Peyer's patch (tissue), 4 donors: Measurements from ENCODE around the gene ZNF207. TPM values are rescaled to one million over a fixed set of nuclear protein-coding genes. Genes with fewer than 3 reads are reported as not detected.
"Not testable (repeated sequence)": the region's sequence is repeated elsewhere in the genome, so short reads cannot be mapped to it uniquely, and the experiment has no call there.

Experiments used
- DNase-seq, 3 donors: peaks; one replicate each; pipeline ENCODE4 v3.0.0-alpha.2; 2017 to 2019
- H3K27ac ChIP-seq, 4 donors: fragments of 200-600 bp; sonication (generic); one replicate each; pipeline ENCODE4 v1.5.1; 2016 to 2019
- H3K27me3 ChIP-seq, 2 donors: fragments of 200-600 bp; sonication (generic); one replicate each; pipeline ENCODE4 v1.5.1; 2019
- H3K36me3 ChIP-seq, 3 donors: fragments of 200-600 bp; sonication (generic); one replicate each; pipeline ENCODE4 v1.5.1; 2016 to 2019
- H3K4me1 ChIP-seq, 4 donors: fragments of 200-600 bp; sonication (generic); one replicate each; pipeline ENCODE4 v1.5.1; 2016 to 2019
- H3K4me3 ChIP-seq, 4 donors: fragments of 200-600 bp; sonication (generic); 1 replicate in 3 of 4; 2 replicates in 1 of 4; pipeline ENCODE4 v1.5.1; 2016 to 2019; ENCODE audit warnings: mild to moderate bottlenecking in 1 of 4
- H3K9me3 ChIP-seq, 4 donors: fragments of 200-600 bp; sonication (generic); one replicate each; pipeline ENCODE4 v1.5.1; 2016 to 2019; ENCODE audit warnings: mild to moderate bottlenecking in 1 of 4
- CTCF ChIP-seq, 6 experiments: fragments of 450-650 bp in 4 of 6; fragments of 200-600 bp in 2 of 6; sonication (generic) in 1 of 6; IDR thresholded peaks; one replicate each; pipeline ENCODE4 v1.5.1; 2017 to 2019; ENCODE audit warnings: antibody characterized with exemption in 6 of 6, mild to moderate bottlenecking in 3 of 6, moderate library complexity in 1 of 6
- POLR2A ChIP-seq, 2 donors: fragments of 450-650 bp; IDR thresholded peaks; one replicate each; pipeline ENCODE4 v1.5.1; 2017; ENCODE audit warnings: antibody characterized with exemption in 2 of 2, mild to moderate bottlenecking in 2 of 2, moderate library complexity in 2 of 2
- small RNA-seq, 2 donors: library from RNA; depleted of rRNA; stranded (forward); fragments of <200 nt; gene quantifications; one replicate each; pipeline ENCODE3, GENCODE V24; 2016
- total RNA-seq, 4 donors: library from RNA; depleted of rRNA; stranded (reverse); fragments of >200 nt; gene quantifications; one replicate each; pipeline ENCODE4 v1.1.0, GENCODE V29; 2016

The ZNF207 gene
- total RNA-seq, 4 donors from 2014 or later, result 139 to 234 (median 184) TPM

GRCh38 chr17:32393904-32394303 is 43.9 kb downstream of the ZNF207 start:
- TF ChIP-seq CTCF (IDR thresholded peaks at IDR 0.05), result no peak
- TF ChIP-seq POLR2A (IDR thresholded peaks at IDR 0.05), result no peak
- Histone ChIP-seq H3K27me3 (no peaks in the 10 kb centered on the region), H3K4me3 (no peak overlapping the region)

GRCh38 chr17:32396343-32396742 is 46.4 kb downstream of the ZNF207 start:
- Histone ChIP-seq H3K4me1 (no peaks in the 10 kb centered on the region), H3K27ac (no peak overlapping the region), H3K4me3 (no peak overlapping the region), H3K27me3 (no peaks in the 10 kb centered on the region), H3K9me3 (no peaks in the 10 kb centered on the region), H3K36me3 (no peaks in the 10 kb centered on the region)
- DNase-seq, result no peak
- TF ChIP-seq CTCF (IDR thresholded peaks at IDR 0.05) (no peak), POLR2A (IDR thresholded peaks at IDR 0.05) (no peak)

More at GRCh38 chr17:32393904-32394303, 43.9 kb downstream of the ZNF207 start:
- no peaks in the 10 kb centered on the region for H3K9me3 ChIP-seq
- no peaks in the 10 kb centered on the region for H3K36me3 ChIP-seq
- H3K4me1 ChIP-seq, result no peaks in the 10 kb centered on the region
- no peak for DNase-seq
- H3K27ac ChIP-seq, result no peak overlapping the region

GRCh38 chr17:32398946-32399345 is 49.0 kb downstream of the ZNF207 start:
- Histone ChIP-seq H3K4me3 (no peak overlapping the region), H3K36me3 (no peaks in the 10 kb centered on the region), H3K9me3 (no peaks in the 10 kb centered on the region), H3K27me3 (no peaks in the 10 kb centered on the region), H3K4me1 (no peaks in the 10 kb centered on the region), H3K27ac (no peak overlapping the region)
- no peak for DNase-seq
- no peak for TF ChIP-seq CTCF (IDR thresholded peaks at IDR 0.05)
- no peak for TF ChIP-seq POLR2A (IDR thresholded peaks at IDR 0.05)

- H3K27ac ChIP-seq, DNase-seq, H3K9me3 ChIP-seq, H3K4me3 ChIP-seq, H3K36me3 ChIP-seq, H3K4me1 ChIP-seq, H3K27me3 ChIP-seq: not testable (repeated sequence)
These were observed 60.1 kb downstream of the ZNF207 start for GRCh38 chr17:32410085-32410484.

GRCh38 chr17:32426894-32427293 is 76.9 kb downstream of the ZNF207 start:
- H3K36me3 ChIP-seq, result no peaks in the 10 kb centered on the region
- no peak for DNase-seq
- H3K27me3 ChIP-seq, result no peaks in the 10 kb centered on the region
- H3K9me3 ChIP-seq, result peaks cover 0 to 7% (median 0%) of the 10 kb centered on the region in 4 donors
- no peak overlapping the region for H3K27ac ChIP-seq
- TF ChIP-seq POLR2A (IDR thresholded peaks at IDR 0.05) (no peak), CTCF (IDR thresholded peaks at IDR 0.05) (no peak)
- no peak overlapping the region for H3K4me3 ChIP-seq
- H3K4me1 ChIP-seq, result no peaks in the 10 kb centered on the region

- Histone ChIP-seq H3K36me3 (no peaks in the 10 kb centered on the region), H3K4me1 (no peaks in the 10 kb centered on the region), H3K9me3 (peaks cover 0 to 7% (median 0%) of the 10 kb centered on the region in 4 donors), H3K27me3 (no peaks in the 10 kb centered on the region), H3K4me3 (no peak overlapping the region), H3K27ac (no peak overlapping the region)
- TF ChIP-seq POLR2A (IDR thresholded peaks at IDR 0.05) (no peak), CTCF (IDR thresholded peaks at IDR 0.05) (no peak)
- DNase-seq, result no peak
These were observed 79.6 kb downstream of the ZNF207 start for GRCh38 chr17:32429598-32429997.

Small RNAs within 50 kb of the gene (small RNA-seq; reads per million reads assigned to genes)
- gene AC005899.6, result 0 reads per million in 2 donors

Other genes starting within 250 kb of the ZNF207 start
- 10 to 100 TPM; 31.4 to 54.9 (median 47.7) TPM for gene RHOT1, start 207.7 kb upstream of the ZNF207 start, total RNA-seq
- under 1 TPM in 2 of 4 donors, not detected in 2; 0.28 to 0.40 TPM for gene RHBDL3, start 84.3 kb upstream of the ZNF207 start, total RNA-seq
- 10 to 100 TPM in 3 of 4 donors, 1 to 10 TPM in 1; 7.4 to 21.6 (median 14.3) TPM for gene C17orf75, start 8.0 kb upstream of the ZNF207 start, total RNA-seq
- 10 to 100 TPM; 33.2 to 74.3 (median 52.5) TPM for gene PSMD11, start 94.4 kb downstream of the ZNF207 start, total RNA-seq
- gene CDK5R1, start 136.8 kb downstream of the ZNF207 start, total RNA-seq, result 1 to 10 TPM in 2 of 4 donors, under 1 TPM in 1, not detected in 1; 0.88 to 1.9 (median 1.2) TPM